GM18526 (cell line): ENCODE results near the gene SEC22B.

ENCODE experiments used
- POLR2A ChIP-seq: IDR thresholded peaks from 3 replicates; pipeline ENCODE4 v1.6.1; 2011; ENCODE audit not compliant: insufficient read length; ENCODE audit errors: extremely low read depth

The SEC22B gene

GRCh38 chr1:120176092-120176855 lies at the start of gene SEC22B:
TSS of gene SEC22B (minus strand) at chr1:120176520. CDS start at chr1:120176381, 139 bp downstream.
- TF ChIP-seq POLR2A, result peak; percentile 91

GRCh38 chr1:120178799-120179756 lies 2.8 kb upstream of the SEC22B start:
- no peak for TF ChIP-seq POLR2A

GRCh38 chr1:120133228-120133927 lies 42.9 kb downstream of the SEC22B start:
- no peak for TF ChIP-seq POLR2A
